GM19395 (cell line): ENCODE measurements around the gene SMCP.

Experiments
- ATAC-seq: cut with Tn5 transposase; IDR thresholded peaks from one replicate; pipeline ENCODE4 v1.9.1; 2021; ENCODE audit warnings: mild to moderate bottlenecking, moderate library complexity; ENCODE audit not compliant: unreplicated experiment

SMCP gene, protein sequence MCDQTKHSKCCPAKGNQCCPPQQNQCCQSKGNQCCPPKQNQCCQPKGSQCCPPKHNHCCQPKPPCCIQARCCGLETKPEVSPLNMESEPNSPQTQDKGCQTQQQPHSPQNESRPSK

DNA sequence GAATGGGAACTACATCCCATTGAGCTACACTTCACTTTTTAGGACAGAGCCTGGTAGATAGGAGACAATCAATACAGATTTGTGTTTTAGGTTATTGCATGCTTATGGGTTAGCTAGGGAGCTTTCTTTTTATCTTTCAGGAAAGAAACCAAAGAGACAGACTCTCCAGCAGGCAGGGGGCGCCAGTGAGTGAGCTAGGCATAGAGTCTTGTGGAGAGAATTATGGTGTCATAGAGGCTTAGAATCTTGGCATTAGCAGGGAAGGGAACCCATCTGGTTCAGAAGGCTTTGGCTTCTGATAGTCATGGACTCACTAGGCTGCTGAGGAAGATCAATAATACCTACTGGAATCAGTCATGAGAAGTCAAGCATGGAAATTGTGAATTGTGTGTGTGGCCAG, at the start of gene SMCP:
Gene SMCP (plus strand): TSS at position 281 of the 400 bp plus-strand sequence. CDS start 6,101 bp downstream, outside the sequence.
- no peak for ATAC-seq

DNA sequence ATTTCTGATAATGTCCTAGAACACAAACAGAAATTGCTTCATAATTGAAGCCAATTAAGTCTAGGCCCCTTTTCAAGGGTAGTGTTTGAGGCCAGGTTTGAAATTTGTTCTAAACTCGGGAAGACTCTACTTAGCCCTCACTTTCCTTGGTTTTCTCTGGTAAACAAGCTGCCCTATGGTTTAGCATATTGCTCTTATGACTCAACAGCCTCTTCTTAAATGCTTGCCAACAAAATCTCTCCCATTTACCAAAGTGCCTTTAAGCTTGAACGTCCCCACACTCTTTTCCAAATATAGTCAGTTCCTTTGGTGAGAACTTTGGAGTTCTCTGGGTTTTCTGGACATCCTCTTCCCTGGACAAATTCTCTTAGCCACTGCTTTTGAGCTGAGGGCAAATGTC, 41.3 kb upstream of the SMCP start:
- ATAC-seq, result no peak

DNA sequence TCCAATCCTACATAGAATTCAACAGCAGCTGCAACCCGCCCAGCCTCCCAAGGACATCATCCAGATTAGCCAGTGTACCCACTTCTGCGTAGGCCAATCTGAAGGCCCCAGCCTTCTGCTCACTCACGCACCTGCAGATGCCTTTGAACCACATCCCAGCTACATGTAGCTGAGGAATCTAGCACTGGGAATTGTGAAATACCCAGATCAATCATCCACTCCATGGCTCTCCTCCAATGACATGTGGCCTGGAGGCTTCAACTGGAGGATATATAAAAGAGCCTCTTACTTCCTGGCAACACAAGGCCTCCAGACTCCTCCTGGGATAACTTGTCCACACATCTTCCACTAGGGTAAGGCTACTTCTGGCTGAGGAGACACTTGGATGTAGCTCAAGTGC, 35.6 kb upstream of the SMCP start, which contains the start of gene LCE6A:
Gene LCE6A (plus strand): TSS at position 301 of the 400 bp plus-strand sequence. CDS start 665 bp downstream, outside the sequence.
- no peak for ATAC-seq

DNA sequence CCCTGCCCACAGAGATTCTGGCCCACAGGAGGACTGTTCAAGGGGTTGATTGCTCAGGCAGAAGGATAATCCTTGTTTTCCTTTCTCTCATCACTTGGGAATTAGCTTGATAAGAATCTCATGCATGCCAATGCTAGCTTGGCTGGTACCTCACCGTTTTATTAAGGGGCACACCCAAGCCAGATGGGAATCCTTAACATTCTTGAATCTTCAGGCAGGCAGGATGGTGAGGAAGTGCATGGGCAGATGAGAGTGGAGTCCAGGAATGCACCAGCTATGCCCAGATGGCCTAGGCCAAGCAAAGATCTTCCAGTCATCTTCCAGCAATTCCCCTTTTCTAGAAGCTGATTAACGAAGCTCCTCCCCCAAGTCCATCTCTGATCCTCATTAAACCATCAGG, 22.5 kb upstream of the SMCP start:
- no peak for ATAC-seq

DNA sequence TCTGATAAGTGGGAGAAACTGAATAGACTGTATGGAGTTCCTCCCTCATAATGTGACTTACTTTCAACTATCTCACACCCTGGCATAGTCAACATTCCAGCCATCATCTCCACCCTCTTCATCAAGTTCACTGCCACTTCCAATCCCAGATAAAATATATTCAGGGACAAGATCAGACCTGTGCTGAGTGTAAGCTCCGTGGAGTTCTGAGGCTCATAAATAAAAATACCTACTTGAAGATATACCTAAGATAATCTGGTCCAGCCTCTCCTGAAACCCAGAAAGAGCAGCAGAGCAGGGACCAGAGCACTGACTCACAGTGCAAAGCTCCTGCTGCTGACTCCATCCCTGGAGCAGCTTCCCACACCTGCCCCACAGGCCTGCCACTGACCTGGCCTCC, 20.1 kb upstream of the SMCP start:
- ATAC-seq, result no peak

DNA sequence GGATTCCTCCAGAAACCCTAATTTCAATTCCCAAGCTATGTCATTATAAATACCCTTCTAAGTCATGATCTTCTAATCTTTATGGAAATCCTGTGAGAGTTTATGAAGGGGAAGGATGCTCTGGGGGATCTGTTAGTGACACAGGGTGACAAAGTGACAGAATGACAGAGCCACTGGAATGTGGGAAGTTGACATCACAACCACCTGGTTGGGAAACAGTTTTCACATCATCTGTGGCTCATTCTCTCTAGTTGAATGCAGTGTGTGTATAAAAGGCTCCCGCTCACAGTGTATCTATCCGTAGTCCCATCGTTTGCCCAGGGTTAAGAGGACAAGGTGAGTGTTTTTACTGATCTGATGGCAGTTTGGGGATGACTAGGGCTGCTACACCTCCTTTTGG, 18.4 kb upstream of the SMCP start, which contains the start of gene LCE7A:
Gene LCE7A (plus strand): TSS at position 301 of the 400 bp plus-strand sequence. CDS start 702 bp downstream, outside the sequence.
- ATAC-seq, result no peak

DNA sequence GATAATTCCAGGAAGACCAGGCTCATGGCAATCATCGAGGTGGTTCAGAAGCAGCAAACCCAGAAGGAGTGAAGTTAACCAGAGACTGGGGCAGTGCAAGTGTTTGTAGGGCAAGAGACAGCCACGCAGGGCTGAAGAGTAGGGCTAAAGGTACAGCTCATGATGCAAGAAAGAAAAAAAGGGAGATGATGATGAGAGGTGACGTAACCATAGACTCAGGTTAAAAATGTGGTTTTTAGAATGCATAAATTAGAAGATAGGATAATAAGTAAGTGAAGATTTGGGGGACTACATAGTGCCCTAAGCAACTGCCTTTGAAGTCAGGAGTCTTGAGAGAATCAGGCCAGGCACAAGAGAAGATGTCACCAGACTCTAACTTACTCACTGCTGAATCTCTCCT, 18.0 kb upstream of the SMCP start:
- ATAC-seq, result no peak

DNA sequence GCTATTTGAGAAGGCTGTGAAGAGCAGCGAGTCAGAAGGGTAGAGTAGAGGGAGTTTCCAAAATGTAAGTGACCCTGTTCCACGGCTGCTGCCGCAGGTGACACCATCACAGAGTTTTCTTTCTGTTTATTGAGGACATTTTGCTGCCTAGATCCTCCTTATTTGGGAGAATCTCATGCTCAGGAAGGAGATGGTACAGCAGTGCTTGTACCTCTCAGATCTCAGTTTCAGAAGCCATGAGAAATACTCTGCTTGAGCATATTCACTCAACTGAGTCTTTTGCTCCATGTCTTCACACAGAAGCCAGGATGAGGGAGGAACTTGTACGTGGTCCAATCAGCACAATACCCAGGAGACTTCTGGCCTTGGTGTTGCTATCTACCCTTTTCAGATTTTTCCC, 16.7 kb upstream of the SMCP start:
- ATAC-seq, result no peak

DNA sequence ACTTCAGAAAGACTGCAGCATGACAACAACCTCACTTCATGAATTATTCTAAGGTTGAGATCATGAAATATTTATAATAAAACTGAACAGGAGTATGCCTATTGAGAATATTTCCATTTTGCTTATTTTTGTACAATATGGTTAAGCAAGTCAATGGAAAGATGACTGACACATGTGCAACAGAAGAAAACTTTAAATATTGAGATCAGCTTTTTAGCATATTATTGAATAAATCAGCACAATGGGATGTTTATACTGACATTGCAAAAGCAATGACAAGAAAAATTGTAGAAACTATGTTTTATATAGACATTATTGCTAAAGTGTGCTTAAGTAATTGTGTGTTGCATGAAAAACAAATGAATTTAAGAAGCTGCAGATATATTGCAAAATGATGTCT, 13.7 kb upstream of the SMCP start:
- ATAC-seq, result no peak

DNA sequence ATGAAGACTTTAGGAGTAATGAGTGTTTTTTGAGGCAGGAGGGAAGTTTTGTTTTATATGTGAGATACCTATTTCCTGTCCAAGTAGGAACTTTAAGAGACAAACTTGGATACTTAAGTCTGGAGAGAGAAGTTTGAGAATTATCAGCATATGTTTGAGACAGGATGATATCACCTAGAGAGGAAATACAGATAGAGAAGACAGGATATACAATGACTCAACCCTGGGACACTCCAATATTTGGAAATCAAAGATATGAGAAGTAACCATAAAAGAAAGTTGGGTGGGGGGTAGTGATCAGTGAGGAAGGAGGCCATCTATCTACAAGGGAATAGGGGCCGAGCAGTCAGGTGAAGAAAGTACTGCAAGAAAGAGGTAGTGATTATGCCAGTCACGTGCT, 11.8 kb upstream of the SMCP start:
- ATAC-seq, result no peak

DNA sequence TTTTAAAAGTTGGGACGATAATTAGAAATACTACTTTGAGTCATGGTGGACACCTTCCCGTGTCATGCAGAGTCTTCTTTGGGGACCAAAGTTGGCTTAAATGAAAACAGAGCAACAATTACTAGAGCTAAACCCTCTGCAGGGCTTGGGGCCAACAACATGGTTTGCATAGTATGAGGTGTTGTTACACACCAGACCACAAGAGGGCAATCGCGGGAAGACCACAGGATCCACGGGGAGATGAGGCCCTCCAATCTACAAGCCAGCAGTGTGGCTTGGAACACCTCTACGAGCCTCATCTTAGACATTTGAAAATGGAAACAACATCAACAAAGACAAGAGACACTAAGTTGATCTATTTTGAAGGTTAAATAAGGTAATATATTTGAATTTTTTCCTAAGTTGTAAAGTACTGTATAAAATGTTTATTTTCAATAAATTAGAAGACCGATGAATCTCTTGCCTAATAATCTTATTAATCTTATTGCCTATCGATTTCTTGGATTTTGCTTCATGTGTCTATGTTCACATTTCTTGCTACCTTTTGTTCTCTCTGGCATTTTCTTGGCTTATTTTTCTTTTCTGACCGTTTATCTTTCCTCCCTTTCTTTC, 8.2 kb upstream of the SMCP start:
- ATAC-seq, result no peak

DNA sequence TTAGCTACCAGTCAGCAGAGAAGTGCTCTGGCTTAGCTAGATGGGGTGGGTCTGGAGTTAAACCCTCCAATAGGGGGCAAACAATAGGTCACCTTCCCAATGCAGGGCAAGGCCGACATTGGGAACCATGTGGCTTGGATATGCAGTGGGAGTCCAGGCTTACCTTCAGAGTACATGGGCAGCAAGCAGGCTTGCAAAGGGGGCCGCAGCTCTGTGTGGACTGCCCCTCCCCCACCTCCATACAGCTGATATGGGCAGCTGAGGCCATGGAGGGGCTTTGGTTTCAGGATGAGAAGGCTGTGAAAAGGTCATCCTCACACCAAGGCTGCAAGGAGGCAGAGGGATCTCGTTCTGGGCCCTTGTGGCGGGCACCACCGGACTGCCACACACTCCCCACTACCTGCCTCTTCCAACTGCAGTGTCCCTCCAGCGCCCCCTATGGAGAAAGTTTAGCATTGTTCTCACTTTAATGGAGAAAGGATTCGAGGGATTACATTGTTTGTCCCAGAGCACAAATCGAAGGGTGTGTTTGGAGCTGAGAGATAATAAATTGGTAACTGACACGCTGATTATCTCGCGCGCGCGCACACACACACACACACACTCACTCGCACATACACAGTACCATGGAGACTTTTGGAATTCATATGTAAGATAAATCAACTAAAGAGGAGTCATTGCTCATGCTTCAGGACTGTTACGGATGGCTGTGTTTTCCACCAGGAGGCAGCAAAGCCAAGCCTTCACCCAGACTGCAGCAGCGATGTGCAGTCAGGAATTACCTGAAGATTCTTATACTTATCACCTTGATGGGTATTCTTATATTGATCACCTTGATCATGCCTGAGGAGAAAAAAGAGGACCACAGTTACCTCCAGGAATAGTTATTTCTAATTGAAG, 7.0 kb upstream of the SMCP start:
- no peak for ATAC-seq

DNA sequence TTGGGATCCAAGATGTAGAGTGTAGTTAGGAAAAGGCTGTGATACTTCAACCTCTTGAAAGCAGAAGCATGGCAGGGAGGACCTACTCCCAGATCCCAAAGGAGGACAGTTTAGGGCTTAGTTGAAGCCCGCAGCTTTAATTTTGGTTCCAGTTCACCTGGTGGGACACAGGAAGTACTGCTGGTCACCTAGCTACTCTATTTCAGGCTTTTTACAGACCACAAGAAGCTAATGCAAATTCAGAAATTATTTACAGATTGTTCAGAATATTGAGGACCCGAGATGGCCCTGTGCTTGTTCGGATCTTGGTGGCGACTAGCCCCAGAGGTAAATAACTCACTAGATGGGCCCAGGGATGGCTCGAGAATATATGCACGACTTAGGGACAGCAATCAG, 6.4 kb upstream of the SMCP start:
- no peak for ATAC-seq

DNA sequence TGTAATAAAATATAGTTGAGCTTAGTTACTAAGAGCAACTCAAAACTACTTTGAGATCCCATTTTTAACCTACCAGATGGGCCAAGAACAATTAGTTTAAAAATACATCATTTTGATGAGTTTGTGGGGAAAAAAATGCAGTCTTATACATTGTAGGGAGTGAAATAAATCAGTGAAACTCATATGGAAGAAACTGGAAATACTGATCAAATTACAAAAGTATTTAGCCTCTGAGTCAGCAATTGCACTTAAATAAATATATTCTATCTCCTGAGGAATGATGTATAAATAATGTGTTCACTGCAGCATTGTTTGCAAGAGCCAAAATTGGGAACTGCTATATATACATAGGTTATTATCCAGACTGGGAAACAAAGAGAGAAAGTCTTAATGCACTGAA, 4.6 kb upstream of the SMCP start:
- ATAC-seq, result no peak

DNA sequence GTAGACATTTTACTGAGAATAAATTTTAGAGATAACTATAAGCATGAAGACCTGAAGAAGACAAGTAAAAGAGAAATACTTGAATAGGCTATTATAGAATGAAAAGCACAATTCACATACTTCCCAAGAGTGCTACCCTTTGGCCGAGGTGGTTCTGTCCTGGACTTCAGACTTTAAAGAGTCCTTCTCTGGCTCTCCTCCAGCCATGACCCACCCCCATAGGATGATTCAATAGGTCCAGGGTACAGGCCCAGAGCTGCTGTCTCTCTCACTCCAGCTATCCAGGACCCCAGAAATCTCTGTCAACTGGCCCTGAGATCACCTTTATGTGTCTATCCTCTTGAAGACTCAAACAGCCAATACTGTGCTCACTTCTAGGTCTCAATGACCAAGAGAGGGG, 1.3 kb upstream of the SMCP start:
- ATAC-seq, result no peak

DNA sequence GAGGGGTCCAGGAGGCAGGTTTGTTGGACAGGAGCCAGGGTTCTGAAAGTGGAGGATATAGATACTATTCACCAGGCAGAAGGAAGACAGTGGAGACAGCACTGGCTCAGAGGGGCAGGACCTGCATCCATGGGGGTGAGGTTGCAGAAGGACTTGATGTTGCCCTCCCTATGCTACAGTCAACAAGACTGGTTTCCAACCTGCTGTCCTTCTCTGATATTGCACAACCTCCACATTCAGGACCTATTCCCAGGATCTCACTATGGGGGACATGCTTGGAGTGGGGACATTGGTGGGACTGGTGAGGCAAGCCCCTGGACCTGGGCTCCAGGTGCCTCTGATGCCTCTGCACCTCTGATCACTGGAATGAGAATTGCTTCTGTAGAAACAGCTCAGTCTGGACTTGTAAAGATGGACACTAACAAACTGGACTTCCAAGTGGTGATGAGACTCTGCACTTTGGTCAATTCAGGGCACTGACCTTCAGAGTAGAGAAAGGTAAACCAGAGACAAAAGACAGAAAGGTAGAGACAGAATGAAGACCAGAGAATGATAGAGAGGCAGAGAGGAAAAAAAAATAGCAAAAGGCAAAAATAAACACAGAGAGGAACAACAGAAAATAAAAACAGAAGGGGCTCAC, 1.6 kb downstream of the SMCP start:
- no peak for ATAC-seq

DNA sequence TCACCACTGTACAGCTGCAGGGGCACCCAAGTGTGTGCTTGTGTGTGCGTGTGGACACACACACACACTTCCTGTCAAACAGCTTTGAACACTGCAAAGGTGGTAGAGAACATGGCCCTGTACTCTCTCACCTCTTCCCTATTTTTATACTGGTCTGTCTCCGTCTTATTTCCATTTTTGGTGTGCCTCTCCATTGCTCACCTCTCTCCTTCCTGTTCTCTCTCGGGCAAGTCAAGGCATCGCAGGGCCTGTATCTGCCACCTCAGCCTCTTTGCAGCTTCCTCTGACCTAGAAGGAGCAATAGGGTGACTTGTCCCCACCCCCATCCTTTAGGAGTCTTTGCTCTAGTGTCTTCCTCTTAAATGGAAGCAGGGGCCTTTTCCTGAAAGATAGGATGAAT, 2.2 kb downstream of the SMCP start:
- no peak for ATAC-seq

DNA sequence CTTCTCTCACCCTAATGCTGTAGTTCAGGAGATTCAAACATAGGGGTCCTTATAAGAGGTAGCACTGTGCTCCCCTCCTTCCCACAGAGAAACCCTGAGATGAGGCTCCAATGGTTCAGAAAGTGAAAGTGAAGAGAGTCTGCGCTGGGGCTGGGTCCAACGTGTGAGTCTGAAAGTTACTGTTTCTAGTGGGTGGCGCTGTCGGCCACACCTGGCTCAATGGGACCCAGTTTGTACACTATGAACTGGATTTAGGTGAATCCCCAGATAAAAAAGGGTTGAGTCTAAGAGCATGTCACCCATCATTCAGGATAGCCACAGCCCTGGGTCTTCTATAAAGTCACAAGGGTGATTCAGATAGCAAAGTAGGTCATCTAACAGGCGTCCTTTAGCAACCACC, 2.8 kb downstream of the SMCP start:
- ATAC-seq, result no peak

DNA sequence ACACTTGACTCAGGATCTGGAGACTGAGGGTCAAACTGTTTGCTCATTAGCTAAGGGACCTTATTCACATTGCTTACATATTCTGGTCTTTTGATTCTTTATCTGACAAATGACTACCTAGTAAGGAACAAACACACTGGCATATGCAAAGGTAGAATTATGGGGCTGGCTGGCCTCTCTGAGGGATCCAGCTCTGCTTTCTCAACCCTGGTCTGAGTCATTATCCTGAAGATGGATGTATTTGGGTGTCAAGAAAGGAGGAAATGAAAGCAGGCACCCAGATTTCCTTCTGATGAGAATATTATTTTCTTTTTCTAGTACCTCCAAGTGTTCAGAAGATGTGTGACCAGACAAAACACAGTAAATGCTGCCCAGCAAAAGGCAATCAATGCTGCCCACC, 6.0 kb downstream of the SMCP start:
- ATAC-seq, result no peak

DNA sequence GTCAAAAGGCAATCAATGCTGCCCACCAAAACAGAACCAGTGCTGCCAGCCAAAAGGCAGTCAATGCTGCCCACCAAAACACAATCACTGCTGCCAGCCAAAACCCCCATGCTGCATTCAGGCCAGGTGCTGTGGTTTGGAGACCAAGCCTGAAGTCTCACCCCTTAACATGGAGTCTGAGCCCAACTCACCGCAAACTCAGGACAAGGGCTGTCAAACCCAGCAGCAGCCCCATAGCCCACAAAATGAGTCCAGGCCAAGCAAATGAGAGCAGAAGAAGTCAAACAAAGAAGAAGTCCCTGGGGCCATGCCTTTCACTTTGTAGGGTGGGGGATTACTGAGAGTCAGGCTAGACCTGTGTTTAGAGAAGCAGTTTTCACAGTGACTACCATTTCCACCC, 6.4 kb downstream of the SMCP start:
- ATAC-seq, result no peak

DNA sequence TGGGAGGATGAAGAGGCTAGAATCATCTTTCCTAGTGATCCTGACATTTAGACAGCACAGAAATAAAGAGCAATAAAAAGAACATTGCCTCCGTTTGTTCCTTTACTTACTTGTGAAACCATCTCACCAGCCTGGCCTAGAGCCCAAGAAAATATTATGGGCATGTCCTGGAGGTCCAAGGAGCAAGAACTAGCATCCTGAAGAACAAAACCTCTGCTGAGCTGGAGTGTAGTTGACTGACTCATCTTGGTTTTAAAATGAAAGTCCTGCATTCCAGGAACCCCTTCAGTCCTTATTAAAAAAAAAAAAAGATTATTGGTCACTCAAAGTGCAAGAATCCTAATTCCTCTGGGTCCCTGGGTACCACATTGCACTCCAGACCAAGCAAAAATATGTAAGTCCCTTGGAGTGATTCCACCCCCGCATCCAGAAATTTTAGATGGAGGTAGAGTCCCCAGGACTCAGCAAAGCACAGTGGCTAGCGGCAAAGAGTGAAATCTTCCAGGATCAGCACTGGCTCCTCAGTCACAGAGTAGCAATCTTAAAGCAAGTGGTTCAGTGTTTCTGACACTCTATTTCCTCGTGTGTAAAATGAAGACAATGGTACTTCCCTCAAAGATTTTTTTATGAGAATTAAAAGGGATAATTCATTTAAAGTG, 7.0 kb downstream of the SMCP start:
- no peak for ATAC-seq
